Fibroblast of the aortic adventitia (primary cell): ENCODE data around the gene RNPEPL1. TPM values are rescaled to one million over a fixed set of nuclear protein-coding genes. Genes with fewer than 3 reads are reported as not detected.

ENCODE experiments used
- DNase-seq: peaks from one replicate; pipeline ENCODE4 v3.0.0-alpha.2; 2010; ENCODE audit warnings: low read depth
- H3K4me3 ChIP-seq: 2 replicates; pipeline ENCODE4 v1.5.1; 2011; ENCODE audit warnings: low read depth, mild to moderate bottlenecking, control low read depth, low read length, moderate library complexity
- CTCF ChIP-seq: IDR thresholded peaks from 2 replicates; pipeline ENCODE4 v1.5.1; 2011; ENCODE audit warnings: mild to moderate bottlenecking, low read length, control low read depth, inconsistent platforms; ENCODE audit not compliant: insufficient read depth
- total RNA-seq: library from RNA; depleted of rRNA; stranded (reverse); fragments of >200 nt; gene quantifications from 2 replicates; pipeline ENCODE4 v1.2.3, GENCODE V29; 2012; ENCODE audit warnings: low replicate concordance

The RNPEPL1 gene
- total RNA-seq, 1 donor, result 12.7 TPM

- H3K4me3 ChIP-seq, result no peak overlapping the region
- no peak for DNase-seq
- no peak for TF ChIP-seq CTCF
These were observed 20.4 kb downstream of the RNPEPL1 start for GRCh38 chr2:240588669-240589068.

- DNase-seq, result no peak
- no peak overlapping the region for H3K4me3 ChIP-seq
- no peak for TF ChIP-seq CTCF
These were observed 21.1 kb downstream of the RNPEPL1 start for GRCh38 chr2:240589375-240589774.

GRCh38 chr2:240589850-240590525 is 21.7 kb downstream of the RNPEPL1 start:
- TF ChIP-seq CTCF, result no peak
- H3K4me3 ChIP-seq, result no peak overlapping the region
- DNase-seq, result no peak

- TF ChIP-seq CTCF, result no peak
- H3K4me3 ChIP-seq, result no peak overlapping the region
- DNase-seq, result no peak
These were observed 22.4 kb downstream of the RNPEPL1 start for GRCh38 chr2:240590681-240591111.

- no peak for DNase-seq
- H3K4me3 ChIP-seq, result no peak overlapping the region
- TF ChIP-seq CTCF, result no peak
These were observed 22.9 kb downstream of the RNPEPL1 start for GRCh38 chr2:240591226-240591625.

- TF ChIP-seq CTCF, result no peak
- H3K4me3 ChIP-seq, result no peak overlapping the region
- DNase-seq, result no peak
These were observed 23.5 kb downstream of the RNPEPL1 start for GRCh38 chr2:240591784-240592183.
